HEK293 (cell line): ENCODE measurements around the gene COPS4.
A peak's percentile ranks its signal among the peaks of the same experiment; 100 is the strongest.
"Not testable (repeated sequence)": the region's sequence is repeated elsewhere in the genome, so short reads cannot be mapped to it uniquely, and the experiment has no call there.

Experiments used
- CTCF ChIA-PET: fragments of 350-600 bp; formaldehyde crosslinking; extraction: SDS; loops from one replicate; lab custom pipeline; 2021; ENCODE audit warnings: antibody characterized with exemption; lab: Yijun Ruan, JAX
- POLR2A ChIA-PET: fragments of 300-600 bp; formaldehyde crosslinking; extraction: SDS; loops from one replicate; lab custom pipeline; 2020; ENCODE audit warnings: antibody characterized with exemption, inconsistent platforms; lab: Yijun Ruan, JAX
- H3K27ac ChIP-seq: fragments of 200-500 bp; sonication (Bioruptor generic); 2 replicates; pipeline ENCODE4 v1.5.1; 2014; ENCODE audit warnings: low read depth, low read length, control low read depth, inconsistent platforms; ENCODE audit errors: extremely low read depth
- H3K36me3 ChIP-seq, 2 experiments: fragments of 200-500 bp in 1 of 2; sonication (Bioruptor generic) in 1 of 2; 1 replicate in 1 of 2; 2 replicates in 1 of 2; pipeline ENCODE4 v1.5.1; 2014 to 2017; ENCODE audit warnings: inconsistent platforms in 2 of 2, low read length in 2 of 2; ENCODE audit not compliant: control insufficient read depth in 2 of 2, insufficient read depth in 1 of 2
- H3K4me1 ChIP-seq: fragments of 200-500 bp; sonication (Bioruptor generic); 2 replicates; pipeline ENCODE4 v1.5.1; 2014; ENCODE audit warnings: mild to moderate bottlenecking, low read length, inconsistent platforms; ENCODE audit not compliant: control insufficient read depth, insufficient read depth
- H3K4me3 ChIP-seq: 2 replicates; pipeline ENCODE4 v1.5.1; 2011; ENCODE audit warnings: low read depth, mild to moderate bottlenecking, control low read depth, low read length, moderate library complexity
- H3K9me3 ChIP-seq: fragments of 200-500 bp; sonication (Bioruptor generic); 2 replicates; pipeline ENCODE4 v1.5.1; 2014; ENCODE audit warnings: low read depth, low read length, inconsistent platforms; ENCODE audit not compliant: control insufficient read depth, insufficient read depth
- EGR2 ChIP-seq: fragments of 450-650 bp; formaldehyde crosslinking; IDR thresholded peaks from 2 replicates; pipeline ENCODE4 v1.5.1; 2016; ENCODE audit warnings: low read depth, missing biosample characterization, missing genetic modification characterization
- HOXC10 ChIP-seq: sonication (generic); formaldehyde crosslinking; IDR thresholded peaks from 2 replicates; pipeline ENCODE4 v1.8.1; 2023; ENCODE audit warnings: mild to moderate bottlenecking, missing genetic modification reagents
- KLF9 ChIP-seq: fragments of 450-650 bp; formaldehyde crosslinking; IDR thresholded peaks from 2 replicates; pipeline ENCODE4 v1.5.1; 2016; ENCODE audit warnings: missing biosample characterization, missing genetic modification characterization, low read depth
- OSR2 ChIP-seq: fragments of 450-650 bp; formaldehyde crosslinking; IDR thresholded peaks from 2 replicates; pipeline ENCODE4 v1.5.1; 2016; ENCODE audit warnings: missing biosample characterization, missing genetic modification characterization
- PRDM1 ChIP-seq: fragments of 450-650 bp; formaldehyde crosslinking; IDR thresholded peaks from 2 replicates; pipeline ENCODE4; 2016; ENCODE audit warnings: missing biosample characterization, missing genetic modification characterization
- ZBTB49 ChIP-seq: fragments of 450-650 bp; formaldehyde crosslinking; IDR thresholded peaks from 2 replicates; pipeline ENCODE4 v1.5.1; 2016; ENCODE audit warnings: missing biosample characterization, missing genetic modification characterization, low read depth
- ZNF146 ChIP-seq: fragments of 450-650 bp; formaldehyde crosslinking; IDR thresholded peaks from 2 replicates; pipeline ENCODE4 v1.5.1; 2016; ENCODE audit warnings: missing biosample characterization, missing genetic modification characterization
- ZNF280D ChIP-seq: fragments of 450-650 bp; formaldehyde crosslinking; IDR thresholded peaks from 2 replicates; pipeline ENCODE4 v1.5.1; 2016; ENCODE audit warnings: missing biosample characterization, missing genetic modification characterization
- ZNF449 ChIP-seq: fragments of 450-650 bp; formaldehyde crosslinking; IDR thresholded peaks from 2 replicates; pipeline ENCODE4 v1.5.1; 2017; ENCODE audit warnings: missing biosample characterization, mild to moderate bottlenecking, missing genetic modification characterization, moderate library complexity
- ZNF521 ChIP-seq: fragments of 450-650 bp; formaldehyde crosslinking; IDR thresholded peaks from 2 replicates; pipeline ENCODE4 v1.5.1; 2017; ENCODE audit warnings: missing biosample characterization, mild to moderate bottlenecking, missing genetic modification characterization
- ZNF561 ChIP-seq: fragments of 450-650 bp; IDR thresholded peaks from 2 replicates; pipeline ENCODE4 v1.5.1; 2018; ENCODE audit warnings: missing biosample characterization, missing genetic modification characterization, borderline replicate concordance
- ZNF645 ChIP-seq: fragments of 450-650 bp; formaldehyde crosslinking; IDR thresholded peaks from 2 replicates; pipeline ENCODE4; 2016; ENCODE audit warnings: missing biosample characterization, missing genetic modification characterization
- ZNF654 ChIP-seq: fragments of 450-650 bp; formaldehyde crosslinking; IDR thresholded peaks from 2 replicates; pipeline ENCODE4 v1.5.1; 2016; ENCODE audit warnings: low read depth, missing biosample characterization, missing genetic modification characterization
- ZNF792 ChIP-seq: fragments of 450-650 bp; formaldehyde crosslinking; IDR thresholded peaks from 2 replicates; pipeline ENCODE4 v1.5.1; 2016; ENCODE audit warnings: missing biosample characterization, missing genetic modification characterization
- ZSCAN23 ChIP-seq: fragments of 450-650 bp; formaldehyde crosslinking; IDR thresholded peaks from 2 replicates; pipeline ENCODE4 v1.5.1; 2016; ENCODE audit warnings: missing biosample characterization, missing genetic modification characterization

Gene COPS4

GRCh38 chr4:83022724-83023450 is 12.1 kb upstream of the COPS4 start:
- Histone ChIP-seq H3K9me3 (no peaks in the 10 kb centered on the region), H3K4me1 (no peaks in the 10 kb centered on the region), H3K4me3 (no peak overlapping the region), H3K36me3 (no peaks in the 10 kb centered on the region), H3K27ac (no peak overlapping the region)
- CTCF ChIA-PET = no interaction called here
- TF ChIP-seq ZNF654 (tag by site-specific recombination) (no peak), ZNF521 (tag by site-specific recombination) (no peak), ZNF561 (tag by site-specific recombination) (no peak), ZNF645 (tag by site-specific recombination) (no peak), KLF9 (tag by site-specific recombination) (no peak), HOXC10 (CRISPR knock-in tag) (no peak), PRDM1 (tag by site-specific recombination) (no peak), ZNF449 (tag by site-specific recombination) (no peak)
- POLR2A ChIA-PET = no interaction called here

- H3K4me1 ChIP-seq, CTCF ChIA-PET, POLR2A ChIA-PET, H3K4me3 ChIP-seq, H3K27ac ChIP-seq, H3K36me3 ChIP-seq, H3K9me3 ChIP-seq: not testable (repeated sequence)
- peak; percentile 76 for TF ChIP-seq ZNF146 (tag by site-specific recombination)
- 0 out of 2 replicates have a peak, but pooled peaks have one; percentile 23 for TF ChIP-seq ZNF280D (tag by site-specific recombination)
These were observed 11.4 kb upstream of the COPS4 start for GRCh38 chr4:83023599-83023998.

GRCh38 chr4:83024233-83024632 is 10.8 kb upstream of the COPS4 start:
- Histone ChIP-seq H3K4me1 (no peaks in the 10 kb centered on the region), H3K9me3 (no peaks in the 10 kb centered on the region)
- CTCF ChIA-PET = no interaction called here
- TF ChIP-seq OSR2 (tag by site-specific recombination) (no peak), ZBTB49 (tag by site-specific recombination) (no peak), ZNF792 (tag by site-specific recombination) (no peak), ZSCAN23 (tag by site-specific recombination) (no peak), EGR2 (tag by site-specific recombination) (no peak)
- TF ChIP-seq, all 188 proteins: peak for 0
- H3K36me3 ChIP-seq = no peaks in the 10 kb centered on the region
- H3K27ac ChIP-seq = no peak overlapping the region
- H3K4me3 ChIP-seq = no peak overlapping the region
- POLR2A ChIA-PET = no interaction called here
